Activated CD8-positive, alpha-beta T cell treated with anti-CD3 and anti-CD28 coated beads for 36 hours (primary cell): ENCODE data around the gene PNRC1. TPM values are rescaled to one million over a fixed set of nuclear protein-coding genes. Genes with fewer than 3 reads are reported as not detected.

ENCODE experiments used
- ATAC-seq: fragments of 200-7000 bp; cut with Tn5 transposase; one replicate; pipeline ENCODE4 v1.10.0; 2021; ENCODE audit warnings: mild to moderate bottlenecking, moderate library complexity
- CTCF ChIA-PET: fragments of 350-600 bp; sonication (Branson Sonifier 250); formaldehyde crosslinking; loops from one replicate; lab custom pipeline; 2021; ENCODE audit warnings: antibody characterized with exemption; lab: Charles Lee
- POLR2A ChIA-PET: fragments of 350-600 bp; sonication (Branson Sonifier 250); formaldehyde crosslinking; loops from one replicate; lab custom pipeline; 2021; ENCODE audit warnings: antibody characterized with exemption; lab: Charles Lee
- DNase-seq: peaks from one replicate; pipeline ENCODE4 v3.0.0-alpha.2; 2020
- H3K27ac Mint-ChIP-seq: one replicate; pipeline ENCODE4 v1.8.0; 2021; ENCODE audit warnings: mild to moderate bottlenecking, mixed read lengths
- H3K27me3 Mint-ChIP-seq: one replicate; pipeline ENCODE4 v1.8.0; 2021; ENCODE audit warnings: mixed read lengths
- H3K36me3 Mint-ChIP-seq: one replicate; pipeline ENCODE4 v1.8.0; 2021; ENCODE audit warnings: low read depth, mixed read lengths
- H3K4me1 Mint-ChIP-seq: one replicate; pipeline ENCODE4 v1.8.0; 2021; ENCODE audit warnings: low read depth, mixed read lengths
- H3K4me3 Mint-ChIP-seq: one replicate; pipeline ENCODE4 v1.8.0; 2021; ENCODE audit warnings: mild to moderate bottlenecking, moderate library complexity, mixed read lengths
- H3K9me3 Mint-ChIP-seq: one replicate; pipeline ENCODE4 v1.8.0; 2021; ENCODE audit warnings: mixed read lengths
- intact Hi-C: fragments of 100-400 bp; cut with micrococcal nuclease; formaldehyde crosslinking; loops from one replicate; pipeline ENCODE4 v1.10.0; 2022
- total RNA-seq, 2 experiments: library from RNA; stranded (reverse); gene quantifications; one replicate each; pipeline ENCODE4 v1.2.3, GENCODE V29; 2021
- TF ChIP-seq, protein P1 (sequence below): fragments of 200-600 bp; IDR thresholded peaks from one replicate; pipeline ENCODE4 v1.8.0; 2022; ENCODE audit warnings: antibody characterized with exemption, mild to moderate bottlenecking

PNRC1 gene
- total RNA-seq, 2 experiments from 2014 or later = 157 to 162 TPM

- no peak for ATAC-seq
- Mint-ChIP-seq H3K27me3 (no peaks in the 10 kb centered on the region), H3K27ac (no peak overlapping the region), H3K36me3 (no peaks in the 10 kb centered on the region), H3K4me3 (no peak overlapping the region), H3K4me1 (no peaks in the 10 kb centered on the region), H3K9me3 (peaks cover 5% of the 10 kb centered on the region)
- POLR2A ChIA-PET = no interaction called here
- DNase-seq = no peak
- CTCF ChIA-PET = interaction anchor here (0.9 to 1.4 kb wide), 2 partner anchors 10 to 11 kb away, joined by 3 to 7 read pairs; no protein-coding TSS in a partner anchor
- TF ChIP-seq, protein P1, sequence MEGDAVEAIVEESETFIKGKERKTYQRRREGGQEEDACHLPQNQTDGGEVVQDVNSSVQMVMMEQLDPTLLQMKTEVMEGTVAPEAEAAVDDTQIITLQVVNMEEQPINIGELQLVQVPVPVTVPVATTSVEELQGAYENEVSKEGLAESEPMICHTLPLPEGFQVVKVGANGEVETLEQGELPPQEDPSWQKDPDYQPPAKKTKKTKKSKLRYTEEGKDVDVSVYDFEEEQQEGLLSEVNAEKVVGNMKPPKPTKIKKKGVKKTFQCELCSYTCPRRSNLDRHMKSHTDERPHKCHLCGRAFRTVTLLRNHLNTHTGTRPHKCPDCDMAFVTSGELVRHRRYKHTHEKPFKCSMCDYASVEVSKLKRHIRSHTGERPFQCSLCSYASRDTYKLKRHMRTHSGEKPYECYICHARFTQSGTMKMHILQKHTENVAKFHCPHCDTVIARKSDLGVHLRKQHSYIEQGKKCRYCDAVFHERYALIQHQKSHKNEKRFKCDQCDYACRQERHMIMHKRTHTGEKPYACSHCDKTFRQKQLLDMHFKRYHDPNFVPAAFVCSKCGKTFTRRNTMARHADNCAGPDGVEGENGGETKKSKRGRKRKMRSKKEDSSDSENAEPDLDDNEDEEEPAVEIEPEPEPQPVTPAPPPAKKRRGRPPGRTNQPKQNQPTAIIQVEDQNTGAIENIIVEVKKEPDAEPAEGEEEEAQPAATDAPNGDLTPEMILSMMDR = no peak
- intact Hi-C loops = no loop called here
These were observed 51.0 kb downstream of the PNRC1 start for GRCh38 chr6:89131599-89131998.

- ChIA-PET CTCF (interaction anchor here (1.4 kb wide), 1 partner anchor 10 kb away, joined by 7 read pairs; no protein-coding TSS in a partner anchor), POLR2A (interaction anchor here (1.6 kb wide), 1 partner anchor 52 kb away, joined by 4 read pairs; no protein-coding TSS in a partner anchor)
- TF ChIP-seq, protein P1 = no peak
- Mint-ChIP-seq H3K27me3 (no peaks in the 10 kb centered on the region), H3K27ac (no peak overlapping the region), H3K36me3 (no peaks in the 10 kb centered on the region), H3K4me1 (no peaks in the 10 kb centered on the region), H3K9me3 (peaks cover 5% of the 10 kb centered on the region), H3K4me3 (no peak overlapping the region)
- intact Hi-C loops = no loop called here
- DNase-seq (no peak), ATAC-seq (no peak)
These were observed 51.5 kb downstream of the PNRC1 start for GRCh38 chr6:89132057-89132456.

DNA sequence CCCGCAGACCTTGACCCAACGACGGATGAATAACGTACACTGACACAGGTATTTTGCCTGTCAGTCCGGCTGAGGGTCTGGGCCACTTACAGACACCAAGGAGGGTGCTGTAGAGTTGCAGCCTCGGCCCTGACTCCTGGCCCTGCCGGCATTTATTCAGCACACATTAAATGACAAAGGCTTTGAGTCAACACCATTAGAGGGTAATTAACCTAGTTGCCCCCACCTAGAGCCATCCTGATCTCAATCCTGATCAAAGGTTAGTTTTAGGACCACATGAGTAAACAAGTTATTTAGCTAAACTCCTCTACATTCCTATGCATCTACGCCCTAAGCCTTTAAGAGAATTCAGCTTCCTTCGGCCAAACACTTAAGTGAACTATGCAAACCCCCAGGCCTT is 53.4 kb downstream of the PNRC1 start:
- ATAC-seq (no peak), DNase-seq (no peak)
- H3K4me1 Mint-ChIP-seq = no peaks in the 10 kb centered on the region
- H3K27me3 Mint-ChIP-seq = no peaks in the 10 kb centered on the region
- no peak overlapping the region for H3K4me3 Mint-ChIP-seq
- TF ChIP-seq, protein P1 = no peak
- CTCF ChIA-PET = no interaction called here
- intact Hi-C loops = no loop called here
- POLR2A ChIA-PET = interaction anchor here (1.5 kb wide), 1 partner anchor 11 kb away, joined by 3 read pairs; no protein-coding TSS in a partner anchor
- H3K36me3 Mint-ChIP-seq = no peaks in the 10 kb centered on the region
- no peak overlapping the region for H3K27ac Mint-ChIP-seq
- H3K9me3 Mint-ChIP-seq = no peaks in the 10 kb centered on the region

DNA sequence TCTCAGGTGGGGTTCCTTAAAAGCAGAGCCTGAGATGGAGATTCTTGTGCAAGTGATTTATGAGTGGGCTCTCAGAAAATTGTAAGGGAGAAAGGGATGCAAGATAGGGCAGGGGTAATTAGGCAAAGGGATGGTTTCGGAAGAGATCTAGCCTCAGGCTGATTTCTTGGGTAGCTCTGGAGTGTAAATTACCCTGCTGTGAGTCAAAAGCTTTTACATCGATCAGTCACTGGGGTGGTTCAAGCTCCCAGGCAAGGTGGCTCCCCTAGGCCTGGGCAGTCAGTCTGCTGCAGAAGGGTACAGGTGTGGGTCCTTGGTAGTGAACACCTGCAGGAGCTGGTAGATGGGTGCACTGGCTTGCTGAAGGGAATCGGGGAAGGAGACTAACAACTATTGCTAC is 54.2 kb downstream of the PNRC1 start:
- no peak for DNase-seq
- intact Hi-C loops = no loop called here
- no peak overlapping the region for H3K4me3 Mint-ChIP-seq
- ChIA-PET POLR2A (interaction anchor here (0.6 kb wide), 1 partner anchor 1246 kb away, joined by 3 read pairs; no protein-coding TSS in a partner anchor), CTCF (interaction anchor here (0.6 kb wide), 1 partner anchor 18 kb away, joined by 3 read pairs; no protein-coding TSS in a partner anchor)
- no peaks in the 10 kb centered on the region for H3K4me1 Mint-ChIP-seq
- H3K27ac Mint-ChIP-seq = no peak overlapping the region
- H3K36me3 Mint-ChIP-seq = no peaks in the 10 kb centered on the region
- TF ChIP-seq, protein P1 = no peak
- ATAC-seq = no peak
- no peaks in the 10 kb centered on the region for H3K9me3 Mint-ChIP-seq
- no peaks in the 10 kb centered on the region for H3K27me3 Mint-ChIP-seq

Other genes starting within 250 kb of the PNRC1 start
- gene RNGTT, start 117.1 kb upstream of the PNRC1 start, total RNA-seq = 10 to 100 TPM; 22.1 to 22.2 TPM
- gene SRSF12, start 37.3 kb downstream of the PNRC1 start, total RNA-seq = 1 to 10 TPM in 1 of 2 experiments, under 1 TPM in 1; 0.83 to 1.1 TPM
- 10 to 100 TPM; 25.4 to 26.0 TPM for gene PM20D2, start 65.3 kb downstream of the PNRC1 start, total RNA-seq
- not detected for gene GABRR1, start 136.6 kb downstream of the PNRC1 start, total RNA-seq
- under 1 TPM; 0.20 to 0.40 TPM for gene GABRR2, start 234.5 kb downstream of the PNRC1 start, total RNA-seq